Epithelial cell of esophagus (primary cell): ENCODE measurements around the gene AGL.
A peak's percentile ranks its signal among the peaks of the same experiment; 100 is the strongest.
"Not testable (repeated sequence)": the region's sequence is repeated elsewhere in the genome, so short reads cannot be mapped to it uniquely, and the experiment has no call there.

Experiments used
- DNase-seq: peaks from one replicate; pipeline ENCODE4 v3.0.0; 2010; ENCODE audit warnings: low read depth
- H3K4me3 ChIP-seq: 2 replicates; pipeline ENCODE4 v1.5.1; 2011; ENCODE audit warnings: mild to moderate bottlenecking, low read length, control low read depth
- CTCF ChIP-seq: IDR thresholded peaks from 2 replicates; pipeline ENCODE4 v1.5.1; 2011; ENCODE audit warnings: low read depth, mild to moderate bottlenecking, low read length, control low read depth, inconsistent platforms; ENCODE audit not compliant: insufficient read depth; ENCODE audit errors: missing control alignments

The AGL gene

GRCh38 chr1:99968214-99968613, 118.1 kb downstream of the AGL start:
- no peak for TF ChIP-seq CTCF

GRCh38 chr1:99969260-99969728, 119.1 kb downstream of the AGL start:
- peak overlapping the region; percentile 60 for H3K4me3 ChIP-seq
- peak; percentile 13 for DNase-seq
- TF ChIP-seq CTCF: no peak

More at GRCh38 chr1:99968214-99968613, 118.1 kb downstream of the AGL start:
- H3K4me3 ChIP-seq: no peak overlapping the region
- DNase-seq: no peak

GRCh38 chr1:99969729-99970621, 119.8 kb downstream of the AGL start, which contains the start of gene SLC35A3:
Gene SLC35A3, plus strand, starts transcription at chr1:99969996. Its CDS starts 23,559 bp downstream, at chr1:99993555.
- DNase-seq: peak; percentile 83
- no peak for TF ChIP-seq CTCF
- H3K4me3 ChIP-seq: peak within 1 kb of the TSS; percentile 60

- H3K4me3 ChIP-seq: peak overlapping the region; percentile 60
- DNase-seq: peak; percentile 17
- TF ChIP-seq CTCF: no peak
These were observed 120.6 kb downstream of the AGL start for GRCh38 chr1:99970713-99971255.

GRCh38 chr1:99972066-99972465, 121.9 kb downstream of the AGL start:
- peak; percentile 20 for DNase-seq
- not testable (repeated sequence) for H3K4me3 ChIP-seq
